Tibial nerve (tissue), 3 donors: ENCODE results near the gene TNS3.

ENCODE experiments used
- POLR2A ChIP-seq, 2 donors: fragments of 450-650 bp; IDR thresholded peaks; one replicate each; pipeline ENCODE4 v1.6.1; 2017; ENCODE audit warnings: antibody characterized with exemption in 2 of 2, mild to moderate bottlenecking in 2 of 2, moderate library complexity in 2 of 2
- TF ChIP-seq, protein P1 (sequence below), 5 experiments: fragments of 200-600 bp in 3 of 5; fragments of 450-650 bp in 2 of 5; sonication (generic) in 3 of 5; IDR thresholded peaks; one replicate each; pipeline ENCODE4 v1.5.1; 2016 to 2019; ENCODE audit warnings: antibody characterized with exemption in 5 of 5, mild to moderate bottlenecking in 3 of 5, moderate library complexity in 2 of 5

DNA sequence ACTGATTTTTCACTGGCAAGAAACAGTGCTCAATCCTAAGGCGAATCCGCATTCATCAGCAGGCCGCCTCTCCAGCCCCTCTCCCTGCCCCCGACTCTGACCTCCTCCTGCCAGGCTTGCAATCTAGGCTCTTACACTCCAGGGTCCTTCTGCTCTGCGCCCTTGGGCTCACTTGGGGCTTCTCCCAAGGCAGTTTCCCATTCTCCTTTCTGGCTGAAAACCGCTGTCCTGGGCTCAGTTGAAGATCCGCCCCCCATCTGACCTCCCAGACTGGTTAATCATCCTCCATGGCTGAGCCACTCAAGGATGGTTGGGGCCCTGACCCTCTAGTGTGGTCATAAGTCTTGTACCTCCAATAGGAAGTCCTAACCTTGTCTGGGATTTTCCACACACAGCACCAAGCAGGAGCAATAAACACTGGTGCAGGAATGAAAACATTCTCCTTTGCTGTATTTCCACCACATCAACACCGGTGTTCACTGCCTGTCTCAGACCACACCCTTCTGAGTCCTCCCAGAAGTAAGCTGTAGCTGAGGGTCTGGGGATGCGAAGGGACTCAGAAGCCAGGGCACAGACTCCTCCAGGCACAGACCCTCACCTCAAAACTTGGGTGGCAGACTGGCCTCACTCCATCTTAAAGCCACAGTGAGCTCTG lies 42.4 kb downstream of the TNS3 start:
- TF ChIP-seq, protein P1, sequence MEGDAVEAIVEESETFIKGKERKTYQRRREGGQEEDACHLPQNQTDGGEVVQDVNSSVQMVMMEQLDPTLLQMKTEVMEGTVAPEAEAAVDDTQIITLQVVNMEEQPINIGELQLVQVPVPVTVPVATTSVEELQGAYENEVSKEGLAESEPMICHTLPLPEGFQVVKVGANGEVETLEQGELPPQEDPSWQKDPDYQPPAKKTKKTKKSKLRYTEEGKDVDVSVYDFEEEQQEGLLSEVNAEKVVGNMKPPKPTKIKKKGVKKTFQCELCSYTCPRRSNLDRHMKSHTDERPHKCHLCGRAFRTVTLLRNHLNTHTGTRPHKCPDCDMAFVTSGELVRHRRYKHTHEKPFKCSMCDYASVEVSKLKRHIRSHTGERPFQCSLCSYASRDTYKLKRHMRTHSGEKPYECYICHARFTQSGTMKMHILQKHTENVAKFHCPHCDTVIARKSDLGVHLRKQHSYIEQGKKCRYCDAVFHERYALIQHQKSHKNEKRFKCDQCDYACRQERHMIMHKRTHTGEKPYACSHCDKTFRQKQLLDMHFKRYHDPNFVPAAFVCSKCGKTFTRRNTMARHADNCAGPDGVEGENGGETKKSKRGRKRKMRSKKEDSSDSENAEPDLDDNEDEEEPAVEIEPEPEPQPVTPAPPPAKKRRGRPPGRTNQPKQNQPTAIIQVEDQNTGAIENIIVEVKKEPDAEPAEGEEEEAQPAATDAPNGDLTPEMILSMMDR (IDR thresholded peaks at IDR 0.05) = no peak
- TF ChIP-seq POLR2A (IDR thresholded peaks at IDR 0.05) = no peak
